T-cell (primary cell): ENCODE measurements around the gene RASSF3. TPM values are rescaled to one million over a fixed set of nuclear protein-coding genes. Genes with fewer than 3 reads are reported as not detected.

Source experiments
- ATAC-seq, 4 experiments: fragments of 200-7000 bp in 3 of 4; fragments of 150-1000 bp in 1 of 4; cut with Tn5 transposase; replicated peaks in 1 of 4; 1 replicate in 3 of 4; 2 replicates in 1 of 4; pipeline ENCODE4 v1.10.0; 2021; ENCODE audit warnings: moderate library complexity in 3 of 4, mild to moderate bottlenecking in 2 of 4, moderate number of reproducible peaks in 1 of 4
- CTCF ChIA-PET, 2 donors: fragments of 300-600 bp; sonication (Branson Sonifier 250); formaldehyde crosslinking; loops; one replicate each; lab custom pipeline; 2022; ENCODE audit warnings: antibody characterized with exemption in 2 of 2; lab: Charles Lee
- POLR2A ChIA-PET, 2 donors: fragments of 300-600 bp; sonication (Branson Sonifier 250); formaldehyde crosslinking; loops; one replicate each; lab custom pipeline; 2022; ENCODE audit warnings: antibody characterized with exemption in 2 of 2; lab: Charles Lee
- DNase-seq, 35 experiments: peaks; one replicate each; pipeline versions ENCODE4 v3.0.0 to v3.0.0-alpha.2; 2013 to 2023
- H3K27ac ChIP-seq: one replicate; pipeline ENCODE4 v1.5.1; 2013; ENCODE audit warnings: low read length
- H3K27me3 ChIP-seq, 2 experiments: replicated peaks in 1 of 2; 1 replicate in 1 of 2; 2 replicates in 1 of 2; pipeline versions ENCODE4 v1.6.1 to v1.7.0; 2013; ENCODE audit warnings: low read length in 1 of 2, mixed read lengths in 1 of 2; ENCODE audit not compliant: control insufficient read depth in 2 of 2, insufficient read depth in 2 of 2; ENCODE audit errors: extremely low read depth in 1 of 2
- H3K36me3 ChIP-seq, 2 donors: 1 replicate in 1 of 2; 2 replicates in 1 of 2; pipeline versions ENCODE4 v1.6.1 to v1.7.0; 2013; ENCODE audit warnings: low read length in 1 of 2; ENCODE audit not compliant: control insufficient read depth in 2 of 2, insufficient read depth in 1 of 2; ENCODE audit errors: extremely low read depth in 1 of 2
- H3K4me1 ChIP-seq, 2 experiments: 1 replicate in 1 of 2; 2 replicates in 1 of 2; pipeline versions ENCODE4 v1.6.1 to v1.7.0; 2013; ENCODE audit warnings: low read length in 2 of 2, mixed read lengths in 1 of 2; ENCODE audit not compliant: insufficient read depth in 2 of 2, control insufficient read depth in 1 of 2; ENCODE audit errors: extremely low read depth in 1 of 2
- H3K4me3 ChIP-seq, 2 donors: 1 replicate in 1 of 2; 2 replicates in 1 of 2; pipeline versions ENCODE4 v1.5.1 to v1.7.0; 2013; ENCODE audit warnings: mild to moderate bottlenecking in 2 of 2, low read length in 1 of 2, moderate library complexity in 1 of 2; ENCODE audit not compliant: control insufficient read depth in 1 of 2; ENCODE audit errors: extremely low read depth in 1 of 2
- H3K9me3 ChIP-seq: 2 replicates; pipeline ENCODE4 v1.7.0; 2013
- H3K27ac Mint-ChIP-seq, 2 donors: one replicate each; pipeline ENCODE4 v1.8.0; 2020 to 2021; ENCODE audit warnings: mild to moderate bottlenecking in 2 of 2, mixed read lengths in 2 of 2
- H3K27me3 Mint-ChIP-seq, 2 donors: one replicate each; pipeline ENCODE4 v1.8.0; 2021 to 2022; ENCODE audit warnings: mixed read lengths in 2 of 2
- H3K36me3 Mint-ChIP-seq: one replicate; pipeline ENCODE4 v1.8.0; 2021; ENCODE audit warnings: mixed read lengths
- H3K4me1 Mint-ChIP-seq, 3 donors: one replicate each; pipeline ENCODE4 v1.8.0; 2020 to 2022; ENCODE audit warnings: mixed read lengths in 3 of 3, mild to moderate bottlenecking in 1 of 3
- H3K4me3 Mint-ChIP-seq, 3 donors: one replicate each; pipeline ENCODE4 v1.8.0; 2020 to 2022; ENCODE audit warnings: mild to moderate bottlenecking in 3 of 3, mixed read lengths in 3 of 3, moderate library complexity in 3 of 3
- H3K9me3 Mint-ChIP-seq, 3 donors: one replicate each; pipeline ENCODE4 v1.8.0; 2020 to 2022; ENCODE audit warnings: mixed read lengths in 3 of 3
- WGBS: methylation state at CpG from one replicate; pipeline ENCODE4 v1.1.5; 2013; ENCODE audit warnings: missing lambda C conversion rate; ENCODE audit not compliant: insufficient coverage; 5-methylcytosine and 5-hydroxymethylcytosine counted together
- total RNA-seq, 35 experiments: library from RNA in 6 of 35; stranded (reverse) in 6 of 35; fragments of 120-200 nt in 1 of 35; gene quantifications; one replicate each; pipeline versions ENCODE4 v1.2.1 to v1.2.4 and lab custom pipeline; 2013 to 2026

The RASSF3 gene
- total RNA-seq, 5 donors from 2014 or later (not counting 1 experiment from before 2014, with no cell fraction given): 113 to 167 (median 149) TPM

GRCh38 chr12:64720884-64721283, 110.6 kb downstream of the RASSF3 start:
- Mint-ChIP-seq H3K4me1 (peaks cover 17 to 23% (median 19%) of the 10 kb centered on the region in 3 donors), H3K27me3 (no peaks in the 10 kb centered on the region), H3K27ac (no peak overlapping the region), H3K9me3 (no peaks in the 10 kb centered on the region), H3K36me3 (peaks cover 71% of the 10 kb centered on the region), H3K4me3 (no peak overlapping the region)
- H3K27me3 ChIP-seq: no peaks in the 10 kb centered on the region
- ChIA-PET CTCF (no interaction called here), POLR2A (no interaction called here)
- no CpG with 5 or more reads among the region's 1 CpG for WGBS
- H3K27ac ChIP-seq: no peak overlapping the region
- peaks cover 2 to 15% of the 10 kb centered on the region in 2 experiments for H3K4me1 ChIP-seq
- ATAC-seq: no peak
- no peak for DNase-seq
- H3K9me3 ChIP-seq: no peaks in the 10 kb centered on the region
- peaks cover 4 to 53% of the 10 kb centered on the region in 2 donors for H3K36me3 ChIP-seq
- H3K4me3 ChIP-seq: no peak overlapping the region

GRCh38 chr12:64722835-64723234, 112.5 kb downstream of the RASSF3 start:
- no peak for DNase-seq
- Mint-ChIP-seq H3K27ac (no peak overlapping the region), H3K4me1 (peaks cover 8 to 13% (median 9%) of the 10 kb centered on the region in 3 donors), H3K36me3 (peaks cover 67% of the 10 kb centered on the region), H3K4me3 (no peak overlapping the region), H3K27me3 (no peaks in the 10 kb centered on the region), H3K9me3 (no peaks in the 10 kb centered on the region)
- Histone ChIP-seq H3K9me3 (no peaks in the 10 kb centered on the region), H3K4me3 (no peak overlapping the region), H3K27ac (no peak overlapping the region), H3K4me1 (peaks cover 2 to 9% of the 10 kb centered on the region in 2 experiments), H3K36me3 (peaks cover 4 to 43% of the 10 kb centered on the region in 2 donors), H3K27me3 (no peaks in the 10 kb centered on the region)
- POLR2A ChIA-PET: interaction anchor here in 1 of 2 donors (0.6 kb wide), 1 partner anchor 10 kb away, joined by 3 read pairs; no protein-coding TSS in a partner anchor
- CTCF ChIA-PET: interaction anchor here (1.0 to 1.6 kb wide), 3 partner anchors 159 to 175 kb away, joined by 4 to 6 read pairs (median 5); no protein-coding TSS in a partner anchor
- WGBS: 100% methylated on average over 4 of the region's 4 CpGs
- ATAC-seq: no peak

- Mint-ChIP-seq H3K4me1 (peaks cover 8 to 13% (median 9%) of the 10 kb centered on the region in 3 donors), H3K4me3 (no peak overlapping the region), H3K36me3 (peaks cover 67% of the 10 kb centered on the region), H3K27ac (peak overlapping the region; percentile 55 to 64), H3K27me3 (no peaks in the 10 kb centered on the region), H3K9me3 (no peaks in the 10 kb centered on the region)
- no peak overlapping the region for H3K4me3 ChIP-seq
- no peaks in the 10 kb centered on the region for H3K27me3 ChIP-seq
- H3K4me1 ChIP-seq: peaks cover 2 to 9% of the 10 kb centered on the region in 2 experiments
- H3K36me3 ChIP-seq: peaks cover 4 to 44% of the 10 kb centered on the region in 2 donors
- ATAC-seq (peak in 3 of 4 experiments; percentile 38 to 65 (median 40)), DNase-seq (peak in 1 of 35 experiments; percentile 13)
- H3K27ac ChIP-seq: no peak overlapping the region
- H3K9me3 ChIP-seq: no peaks in the 10 kb centered on the region
- ChIA-PET CTCF (interaction anchor here (0.5 to 1.6 kb wide), 4 partner anchors 160 to 516 kb away, joined by 4 to 6 read pairs (median 4); no protein-coding TSS in a partner anchor), POLR2A (no interaction called here)
- 45% methylated on average over 2 of the region's 2 CpGs for WGBS
Observed at GRCh38 chr12:64723630-64724029, 113.3 kb downstream of the RASSF3 start.

GRCh38 chr12:64724201-64724745, 114.0 kb downstream of the RASSF3 start:
- H3K4me3 ChIP-seq: no peak overlapping the region
- no peaks in the 10 kb centered on the region for H3K27me3 Mint-ChIP-seq
- no peak overlapping the region for H3K27ac Mint-ChIP-seq
- H3K27ac ChIP-seq: no peak overlapping the region
- DNase-seq (no peak), ATAC-seq (no peak)
- H3K4me1 ChIP-seq: peaks cover 2 to 9% of the 10 kb centered on the region in 2 experiments
- H3K9me3 Mint-ChIP-seq: no peaks in the 10 kb centered on the region
- H3K4me1 Mint-ChIP-seq: peaks cover 8 to 13% (median 9%) of the 10 kb centered on the region in 3 donors
- no peaks in the 10 kb centered on the region for H3K9me3 ChIP-seq
- no peaks in the 10 kb centered on the region for H3K27me3 ChIP-seq
- H3K4me3 Mint-ChIP-seq: no peak overlapping the region
- WGBS: 97% methylated on average over 10 of the region's 11 CpGs
- ChIA-PET CTCF (interaction anchor here (1.6 kb wide), 2 partner anchors 175 to 176 kb away, joined by 5 to 6 read pairs; no protein-coding TSS in a partner anchor), POLR2A (no interaction called here)
- H3K36me3 ChIP-seq: peaks cover 4 to 39% of the 10 kb centered on the region in 2 donors
- H3K36me3 Mint-ChIP-seq: peaks cover 69% of the 10 kb centered on the region

GRCh38 chr12:64729909-64730587, 119.8 kb downstream of the RASSF3 start:
- ATAC-seq: peak in 2 of 4 experiments; percentile 19 to 45
- peak in 1 of 35 experiments; percentile 31 for DNase-seq
- Histone ChIP-seq H3K27ac (peak overlapping the region; percentile 91), H3K27me3 (no peaks in the 10 kb centered on the region), H3K9me3 (no peaks in the 10 kb centered on the region), H3K4me1 (peaks cover 0 to 12% of the 10 kb centered on the region in 2 experiments), H3K36me3 (peaks cover 0 to 19% of the 10 kb centered on the region in 2 donors), H3K4me3 (no peak overlapping the region)
- Mint-ChIP-seq H3K9me3 (no peaks in the 10 kb centered on the region), H3K36me3 (peaks cover 42% of the 10 kb centered on the region), H3K27me3 (no peaks in the 10 kb centered on the region), H3K4me1 (peaks cover 15 to 18% (median 18%) of the 10 kb centered on the region in 3 donors), H3K4me3 (peak overlapping the region in 1 of 3 donors; percentile 51), H3K27ac (peak overlapping the region; percentile 86 to 92)
- no CpG with 5 or more reads among the region's 2 CpGs for WGBS
- ChIA-PET POLR2A (interaction anchor here (0.6 to 0.7 kb wide), 3 partner anchors 10 to 280 kb away, joined by 6 to 9 read pairs (median 9); no protein-coding TSS in a partner anchor), CTCF (interaction anchor here (0.5 to 1.0 kb wide), 6 partner anchors 9 to 1233 kb away, joined by 3 to 10 read pairs (median 5); no protein-coding TSS in a partner anchor)

- Histone ChIP-seq H3K36me3 (peaks cover 0 to 24% of the 10 kb centered on the region in 2 donors), H3K9me3 (no peaks in the 10 kb centered on the region), H3K4me3 (no peak overlapping the region), H3K27me3 (no peaks in the 10 kb centered on the region), H3K4me1 (peaks cover 0 to 12% of the 10 kb centered on the region in 2 experiments), H3K27ac (peak overlapping the region; percentile 91)
- no CpG with 5 or more reads among the region's 2 CpGs for WGBS
- Mint-ChIP-seq H3K27me3 (no peaks in the 10 kb centered on the region), H3K27ac (peak overlapping the region; percentile 86 to 92), H3K4me1 (peaks cover 15 to 18% (median 18%) of the 10 kb centered on the region in 3 donors), H3K4me3 (peak overlapping the region in 1 of 3 donors; percentile 51), H3K9me3 (no peaks in the 10 kb centered on the region), H3K36me3 (peaks cover 38% of the 10 kb centered on the region)
- DNase-seq (no peak), ATAC-seq (peak in 1 of 4 experiments; percentile 26)
- ChIA-PET POLR2A (interaction anchor here (0.6 kb wide), 2 partner anchors 281 kb away, joined by 6 to 9 read pairs; no protein-coding TSS in a partner anchor), CTCF (interaction anchor here (0.5 to 1.0 kb wide), 6 partner anchors 8 to 1233 kb away, joined by 3 to 10 read pairs (median 5); no protein-coding TSS in a partner anchor)
Observed at GRCh38 chr12:64730588-64730969, 120.3 kb downstream of the RASSF3 start.
